ENCODE data around the gene PCMT1.
"Not testable (repeated sequence)": the region's sequence is repeated elsewhere in the genome, so short reads cannot be mapped to it uniquely, and the experiment has no call there.

Gene PCMT1

DNA sequence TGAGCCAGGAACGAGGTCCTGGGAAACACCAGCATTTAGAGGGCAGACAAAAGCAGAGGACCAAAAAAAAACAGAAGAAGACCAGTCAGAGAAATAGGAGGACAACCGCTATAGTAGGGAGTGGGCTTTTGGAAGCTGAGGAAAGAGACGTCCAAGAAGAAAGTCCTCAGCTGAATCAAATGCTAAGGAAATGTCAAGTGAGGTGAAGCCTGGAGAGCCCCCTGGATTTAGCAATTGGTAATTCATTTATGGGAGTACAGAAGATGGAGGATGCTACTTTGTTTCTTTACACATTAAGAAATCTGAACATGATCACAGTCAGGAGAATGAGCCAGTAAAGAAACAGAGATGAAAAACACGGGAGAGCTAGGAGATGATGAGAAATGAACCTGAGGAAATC lies 73.5 kb downstream of the PCMT1 start:
- no peak for DNase-seq

DNA sequence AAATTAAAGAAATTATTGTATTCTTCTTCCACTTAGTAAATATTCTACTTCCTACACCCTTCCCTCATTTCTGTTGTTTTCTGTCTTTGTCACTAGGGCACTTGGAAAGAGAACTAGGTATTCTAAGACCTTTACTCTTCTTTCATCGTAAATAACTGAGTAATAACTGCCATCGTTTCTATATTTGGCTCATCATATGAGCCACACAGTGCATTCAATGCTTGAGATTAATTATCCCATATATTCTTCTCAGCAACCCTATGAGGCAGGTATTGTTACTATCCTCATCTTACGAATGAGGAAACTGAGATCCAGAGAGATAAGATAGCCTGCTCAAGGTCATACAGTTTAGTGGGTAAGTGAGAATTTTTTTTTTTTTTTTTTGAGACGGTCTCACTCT lies 75.8 kb downstream of the PCMT1 start:
- DNase-seq: no peak

DNA sequence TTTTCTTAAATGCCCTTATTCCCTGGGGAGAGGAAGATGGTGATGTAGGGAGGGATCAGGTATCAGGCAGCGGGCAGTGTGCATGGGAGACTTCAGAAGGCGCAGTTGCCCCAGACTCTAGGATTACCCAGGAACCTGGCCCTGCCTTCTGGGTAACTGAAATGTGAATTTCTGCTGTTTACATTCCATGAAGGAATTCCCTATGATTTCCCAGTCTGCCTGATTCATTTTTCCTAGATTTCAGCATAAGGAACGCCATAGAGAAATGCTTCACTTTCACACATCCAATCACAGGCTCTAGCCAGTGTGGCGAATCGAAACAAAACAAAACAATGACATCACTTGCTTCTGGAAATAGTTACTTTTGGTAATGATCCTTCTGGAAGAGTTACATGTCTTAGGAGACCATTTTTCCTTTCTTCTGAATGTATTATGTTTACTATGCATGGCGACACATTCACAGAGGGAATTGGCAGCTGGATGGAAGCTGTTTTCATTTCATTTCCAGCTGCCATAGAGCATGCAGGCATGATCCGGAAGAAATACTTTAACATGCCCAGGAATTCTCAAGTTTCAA lies 81.3 kb downstream of the PCMT1 start:
- DNase-seq: peak; percentile 64

DNA sequence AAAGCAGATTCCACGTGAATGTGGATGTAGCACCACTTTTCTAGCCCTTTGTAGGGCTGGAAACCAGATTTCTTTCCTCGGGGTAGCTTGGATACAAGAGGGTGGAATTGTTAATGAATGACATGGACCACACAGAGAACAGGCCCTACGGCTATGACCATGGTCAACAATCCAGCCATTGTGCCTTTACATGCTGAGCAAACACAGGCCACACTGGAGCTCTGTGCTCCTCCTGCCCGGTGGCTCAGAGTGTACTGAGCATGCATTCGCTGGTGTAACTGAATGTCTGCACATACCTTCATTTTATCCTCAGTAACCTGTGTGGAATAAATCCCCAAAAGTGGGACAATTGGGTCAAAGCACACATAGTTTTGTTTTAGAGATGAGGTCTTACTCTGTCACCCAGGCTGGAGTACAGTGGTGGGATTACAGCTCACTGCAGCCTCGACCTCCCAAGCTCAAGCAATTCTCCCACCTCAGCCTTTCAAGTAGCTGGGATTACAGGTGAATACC lies 81.8 kb downstream of the PCMT1 start:
- no peak for DNase-seq

DNA sequence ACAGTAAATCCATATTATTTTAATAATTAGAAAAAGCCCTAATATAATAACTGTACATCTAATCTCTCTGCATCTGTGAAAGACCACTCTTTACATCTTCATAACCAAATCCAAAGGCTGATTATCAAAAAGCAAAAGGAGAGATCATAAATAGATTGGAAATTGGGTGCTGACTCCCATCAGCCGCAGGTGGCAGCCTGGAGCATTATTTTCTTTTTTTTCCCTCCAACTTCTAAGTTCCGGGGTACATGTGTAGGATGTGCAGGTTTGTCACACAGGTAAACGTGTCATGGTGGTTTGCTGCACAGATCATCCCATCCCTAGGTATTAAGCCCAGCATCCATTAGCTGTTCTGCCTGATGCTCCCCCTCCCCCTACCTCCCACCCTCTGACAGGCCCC lies 84.1 kb downstream of the PCMT1 start:
- no peak for DNase-seq

DNA sequence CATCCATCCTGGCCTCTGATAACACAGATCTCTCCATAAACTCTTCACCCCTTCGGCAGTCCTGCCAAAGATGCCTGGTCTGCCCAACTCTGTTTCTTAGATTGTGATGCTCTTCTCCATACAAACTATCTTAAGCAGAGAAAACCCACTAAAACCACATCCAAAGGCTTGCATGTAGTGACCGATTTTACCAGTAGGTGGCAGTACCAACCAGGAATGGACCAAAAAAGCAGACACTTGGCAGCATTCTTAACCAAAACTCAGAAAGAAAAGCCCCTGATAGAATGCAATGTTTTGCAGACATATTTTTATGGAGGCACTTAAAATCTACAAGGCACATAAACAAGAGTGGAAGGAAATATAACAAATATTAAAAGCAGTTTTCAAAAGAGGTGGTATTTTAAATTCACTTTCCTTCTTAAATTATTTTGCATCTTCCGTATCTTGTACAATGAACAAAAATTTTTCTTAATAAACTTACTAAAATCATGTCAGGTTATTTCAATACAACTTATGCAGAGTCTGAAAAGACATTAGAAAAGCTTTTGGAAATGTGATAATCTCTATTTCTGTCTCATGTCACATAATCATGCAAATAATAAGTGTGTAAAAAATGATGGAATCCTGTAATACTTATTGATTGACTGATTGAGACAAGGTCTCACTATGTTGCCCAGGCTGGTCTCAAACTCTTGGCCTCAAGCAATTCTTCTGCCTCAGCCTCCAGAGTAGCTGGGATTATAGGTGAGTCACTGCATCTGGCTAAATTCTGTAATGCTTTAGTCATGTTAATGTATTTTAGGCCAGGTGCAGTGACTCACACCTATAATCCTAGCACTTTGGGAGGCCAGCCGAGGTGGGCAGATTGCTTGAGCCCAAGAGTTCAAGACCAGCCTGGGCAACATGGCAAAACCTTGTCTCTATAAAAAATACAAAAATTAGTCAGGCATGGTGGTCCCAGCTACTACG lies 85.3 kb downstream of the PCMT1 start:
- peak; percentile 71 for DNase-seq

DNA sequence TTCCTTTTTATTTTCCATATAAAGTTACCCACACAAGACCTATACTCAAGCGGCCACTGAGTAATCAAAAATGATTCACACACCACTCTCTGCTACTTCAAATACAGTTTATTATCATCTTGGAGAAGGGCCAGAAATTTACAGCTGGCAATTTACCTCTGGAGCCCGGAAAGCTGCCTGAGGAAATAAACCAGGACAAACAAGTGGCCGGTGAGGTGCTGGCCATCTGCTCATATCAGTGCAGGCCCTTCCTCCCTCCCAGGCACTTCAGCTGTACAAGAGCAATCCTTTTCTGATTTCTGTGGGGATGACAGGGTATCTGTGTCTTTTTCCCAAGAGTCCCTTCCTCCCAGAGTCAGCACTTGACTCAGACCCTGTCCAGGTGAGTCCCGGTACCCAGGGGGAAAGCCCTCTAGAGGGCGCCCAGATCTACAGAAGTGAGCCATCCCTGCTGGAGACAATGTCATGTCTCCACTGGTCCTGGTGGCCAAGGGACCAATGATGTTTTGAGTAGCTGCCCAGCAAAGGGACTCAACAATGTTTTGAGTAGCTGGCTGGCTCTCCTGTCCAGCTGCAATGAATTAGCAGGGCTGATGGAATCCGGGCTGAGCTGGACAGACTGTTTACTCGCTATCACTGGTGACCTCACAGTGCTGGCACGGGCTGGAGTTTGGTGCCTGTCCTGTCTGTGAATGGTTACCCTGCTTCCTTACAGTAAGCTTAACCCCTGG lies 91.0 kb downstream of the PCMT1 start:
- DNase-seq: peak; percentile 85

DNA sequence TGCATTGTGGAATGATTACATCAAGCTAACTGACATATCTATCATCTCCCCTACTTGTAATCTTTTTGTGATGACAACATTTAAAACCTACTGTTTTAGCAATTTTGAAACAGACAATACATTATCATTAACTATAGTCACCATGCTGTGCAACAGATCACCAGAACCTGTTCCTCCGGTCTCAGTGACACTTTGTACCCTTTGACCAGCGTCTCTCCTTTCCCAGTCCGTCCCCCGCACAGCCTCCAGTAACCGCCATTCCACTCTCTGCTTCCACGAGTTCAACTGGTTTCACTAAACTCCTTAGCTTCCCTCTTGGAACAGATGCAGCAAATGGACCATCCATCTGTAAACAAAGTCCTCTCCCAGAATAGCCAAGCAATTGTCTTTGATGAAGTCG lies 92.8 kb downstream of the PCMT1 start:
- DNase-seq: no peak

DNA sequence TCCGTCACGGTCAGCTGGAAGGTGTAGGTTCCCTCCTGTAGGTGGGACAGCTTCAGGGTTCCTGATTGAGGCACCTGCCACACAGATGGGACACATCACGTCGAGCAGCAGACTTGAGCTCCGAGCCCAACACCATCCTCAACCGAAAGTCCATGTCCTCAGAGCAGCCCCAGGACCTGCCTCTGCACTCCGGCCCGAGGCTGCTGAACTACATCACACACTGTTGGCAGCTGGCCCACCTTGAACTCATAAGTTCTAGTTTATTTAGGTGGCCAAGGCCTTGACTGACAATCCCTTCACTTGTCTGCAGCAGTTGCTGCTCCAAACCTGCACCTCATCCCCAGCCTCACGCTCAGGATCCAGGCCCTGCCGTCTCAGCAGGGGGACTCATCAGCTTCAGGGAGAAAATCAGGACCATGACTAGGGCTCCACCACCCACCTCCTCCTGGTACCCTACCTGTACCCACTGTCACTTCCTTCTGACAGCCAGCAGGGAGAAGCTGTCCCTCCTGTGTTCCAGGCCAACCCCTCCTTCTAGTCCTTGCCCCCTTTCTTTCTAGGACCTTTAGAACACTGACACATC lies 93.6 kb downstream of the PCMT1 start:
- DNase-seq: no peak

DNA sequence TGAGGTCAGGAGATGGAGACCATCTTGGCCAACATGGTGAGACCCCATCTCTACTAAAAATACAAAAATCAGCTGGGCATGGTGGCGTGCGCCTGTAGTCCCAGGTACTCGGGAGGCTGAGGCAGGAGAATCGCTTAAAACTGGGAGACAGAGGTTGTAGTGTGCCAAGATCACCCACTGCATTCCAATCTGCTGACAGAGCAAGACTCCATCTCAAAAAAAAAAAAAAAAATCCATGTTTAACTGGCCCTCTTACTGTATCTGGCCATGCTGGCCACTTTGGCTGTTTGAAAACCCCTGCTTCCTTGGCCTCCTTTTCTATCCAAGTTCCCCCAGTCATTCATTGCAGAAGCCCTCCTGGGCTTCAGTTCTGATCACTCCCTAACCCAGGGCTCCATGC lies 94.5 kb downstream of the PCMT1 start:
- peak; percentile 70 for DNase-seq

DNA sequence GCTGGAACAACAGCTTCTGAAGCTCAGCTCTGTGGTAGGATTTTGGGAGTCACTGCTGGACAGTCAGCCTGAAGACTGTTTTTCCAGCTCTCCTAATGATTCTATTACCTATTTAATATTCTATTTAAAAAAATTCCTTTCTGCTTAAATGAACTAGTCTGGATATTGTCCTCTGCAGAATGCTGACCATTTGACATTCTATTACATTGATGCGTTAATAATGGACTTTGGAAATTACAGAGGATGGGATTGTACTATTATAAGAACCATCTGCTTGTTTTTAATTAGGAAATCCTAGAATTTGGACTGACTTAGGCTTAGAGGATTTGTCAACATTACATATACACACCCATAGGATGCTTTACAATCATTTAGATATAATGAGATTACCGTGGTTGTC lies 94.9 kb downstream of the PCMT1 start:
- no peak for DNase-seq

DNA sequence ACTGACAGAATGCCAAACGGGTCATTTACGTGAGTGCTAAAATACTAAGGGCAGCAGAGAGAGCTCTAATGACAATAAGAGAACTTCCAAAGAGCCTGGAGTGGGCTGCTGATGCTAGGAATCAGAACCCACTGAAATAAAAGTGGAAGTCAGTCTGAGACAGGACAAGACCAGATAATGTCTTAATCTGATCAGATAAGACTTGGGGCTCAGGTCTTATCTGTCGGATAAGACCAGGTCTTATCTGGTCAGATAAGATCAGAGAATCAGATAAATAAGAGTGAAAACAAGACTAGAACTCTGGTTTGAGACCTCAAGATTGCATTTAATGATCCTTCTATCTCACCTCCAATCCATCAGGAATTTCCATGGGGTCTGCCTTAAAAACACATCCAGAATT lies 96.0 kb downstream of the PCMT1 start:
- no peak for DNase-seq

DNA sequence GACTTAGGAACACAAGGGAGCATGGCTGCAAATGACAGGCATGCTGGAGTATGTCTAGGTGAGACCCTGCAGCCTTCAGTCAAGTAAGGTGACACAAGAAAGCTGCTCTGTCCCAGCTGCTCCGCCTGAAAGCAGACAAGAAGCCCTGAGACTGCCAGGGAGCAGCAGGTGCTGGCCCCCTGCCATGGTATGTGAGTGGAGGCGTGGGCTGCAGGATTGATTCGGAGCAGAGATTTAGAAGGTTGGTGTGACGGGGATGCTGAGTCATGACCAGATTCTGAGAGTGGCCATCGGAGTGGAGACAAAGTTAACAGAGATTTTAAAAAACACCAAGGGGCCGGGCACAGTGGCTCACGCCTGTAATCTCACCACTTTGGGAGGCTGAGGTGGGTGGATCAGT lies 96.8 kb downstream of the PCMT1 start:
- DNase-seq: peak; percentile 95

DNA sequence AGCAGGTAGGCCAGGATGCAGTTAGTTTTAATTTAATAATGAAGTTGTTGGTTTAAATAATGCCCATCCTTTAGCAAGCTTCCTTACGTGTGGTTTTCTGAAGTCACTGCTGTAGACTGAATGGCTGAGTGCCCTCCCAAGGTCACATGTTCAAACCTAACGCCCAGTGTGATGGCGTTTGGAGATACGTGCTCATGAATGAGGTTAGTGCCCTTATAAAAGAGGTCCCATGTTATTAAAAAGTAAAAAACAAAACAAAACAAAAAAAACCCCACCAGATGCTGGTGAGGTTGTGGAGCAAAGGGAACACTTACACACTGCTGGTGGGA lies 98.4 kb downstream of the PCMT1 start:
- peak; percentile 55 for DNase-seq

DNA sequence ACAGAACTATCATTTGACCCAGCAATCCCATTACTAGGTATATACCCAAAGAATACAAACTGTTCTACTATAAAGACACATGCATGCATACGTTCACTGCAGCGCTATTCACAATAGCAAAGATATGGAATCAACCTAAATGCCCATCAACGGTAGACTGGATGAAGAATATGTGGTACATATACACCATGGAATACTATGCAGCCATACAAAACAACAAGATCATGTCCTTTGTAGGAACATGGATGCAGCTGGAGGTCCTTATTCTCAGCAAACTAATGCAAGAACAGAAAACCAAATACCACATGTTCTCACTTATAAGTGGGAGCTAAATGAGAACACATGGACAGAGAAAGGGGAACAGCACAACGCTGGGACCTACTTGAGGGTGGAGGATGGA lies 98.8 kb downstream of the PCMT1 start:
- DNase-seq: not testable (repeated sequence)

DNA sequence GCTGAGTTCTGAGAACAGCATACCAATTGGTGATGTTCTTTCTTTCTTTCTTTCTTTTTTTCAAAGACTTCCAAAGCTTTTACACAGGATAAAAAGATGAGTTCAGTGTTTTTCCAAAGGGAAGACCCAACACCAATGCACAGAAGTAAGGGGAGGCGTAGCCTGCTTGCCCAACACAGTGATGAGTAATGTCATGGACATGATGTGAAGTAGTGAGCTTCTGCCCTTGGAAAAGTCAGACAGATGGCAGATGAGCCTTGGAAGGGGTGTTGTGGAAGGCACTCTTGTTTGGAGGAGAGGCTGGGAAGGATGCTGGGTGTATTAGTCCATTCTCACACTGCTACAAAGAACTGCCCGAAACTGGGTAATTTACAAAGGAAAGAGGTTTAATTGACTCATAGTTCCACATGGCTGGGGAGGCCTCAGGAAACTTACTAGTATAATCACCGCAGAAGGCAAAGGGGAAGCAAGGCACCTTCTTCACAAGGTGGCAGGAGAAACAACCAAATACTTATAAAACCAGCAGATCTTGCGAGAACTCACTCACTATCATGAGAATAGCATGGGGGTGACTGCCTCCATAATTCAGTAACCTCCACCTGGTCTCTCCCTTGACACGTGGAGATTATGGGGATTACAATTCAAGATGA lies 102.0 kb downstream of the PCMT1 start:
- peak; percentile 78 for DNase-seq

DNA sequence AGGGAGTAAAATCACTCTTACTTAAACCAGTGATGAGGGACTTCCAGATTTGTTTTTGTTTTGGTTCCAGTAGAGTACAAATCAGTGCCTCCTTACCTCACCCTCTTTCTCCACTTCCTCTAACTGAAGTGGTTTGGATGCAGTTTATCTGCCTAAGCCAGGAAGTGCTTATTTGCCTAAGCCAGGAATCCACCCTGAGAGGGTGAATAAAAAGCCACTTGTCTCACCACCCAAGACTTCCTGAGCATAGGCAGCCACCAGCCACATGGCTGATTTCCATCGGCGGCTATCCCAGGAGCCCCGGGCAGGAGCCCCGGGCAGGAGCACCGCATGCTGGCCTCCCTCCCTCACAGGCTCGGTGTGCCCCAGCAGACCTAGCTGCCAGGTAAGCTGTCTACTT lies 102.6 kb downstream of the PCMT1 start:
- DNase-seq: peak; percentile 63

DNA sequence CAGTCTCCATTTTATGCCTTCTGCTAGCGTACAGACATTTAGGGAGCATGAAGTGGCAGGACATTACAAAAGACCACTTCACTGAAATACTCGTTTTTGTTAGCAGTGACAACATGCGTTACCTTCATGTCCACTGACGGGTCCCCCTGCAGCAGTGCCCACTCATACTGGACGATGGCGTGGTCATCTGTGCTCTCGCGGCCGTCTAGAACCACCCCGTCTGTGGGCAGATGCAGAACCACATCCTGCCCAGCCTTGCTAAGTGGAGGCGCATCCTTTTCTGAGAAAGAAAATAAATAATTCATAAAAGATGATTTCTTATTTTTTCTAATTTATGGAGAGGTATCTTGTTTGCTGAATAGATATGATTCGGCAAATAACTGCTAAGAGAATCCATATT lies 103.3 kb downstream of the PCMT1 start:
- no peak for DNase-seq

DNA sequence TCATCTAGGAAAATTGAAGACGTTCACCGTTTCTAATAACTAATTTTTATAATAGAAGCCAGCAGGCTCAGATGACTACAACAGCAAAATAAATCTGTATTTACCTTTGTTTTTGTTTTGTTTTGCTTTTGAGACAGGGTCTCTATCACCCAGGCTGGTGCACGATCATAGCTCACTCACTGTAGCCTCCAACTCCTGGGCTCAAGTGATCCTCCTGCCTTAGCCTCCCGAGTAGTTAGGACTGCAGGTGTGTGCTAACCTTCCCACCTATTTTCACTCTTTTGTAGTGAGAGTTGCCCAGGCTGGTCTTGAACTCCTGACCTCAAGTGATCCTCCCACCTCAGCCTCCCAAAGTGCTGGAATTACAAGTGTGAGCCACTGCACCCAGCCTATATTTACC lies 104.5 kb downstream of the PCMT1 start:
- not testable (repeated sequence) for DNase-seq

DNA sequence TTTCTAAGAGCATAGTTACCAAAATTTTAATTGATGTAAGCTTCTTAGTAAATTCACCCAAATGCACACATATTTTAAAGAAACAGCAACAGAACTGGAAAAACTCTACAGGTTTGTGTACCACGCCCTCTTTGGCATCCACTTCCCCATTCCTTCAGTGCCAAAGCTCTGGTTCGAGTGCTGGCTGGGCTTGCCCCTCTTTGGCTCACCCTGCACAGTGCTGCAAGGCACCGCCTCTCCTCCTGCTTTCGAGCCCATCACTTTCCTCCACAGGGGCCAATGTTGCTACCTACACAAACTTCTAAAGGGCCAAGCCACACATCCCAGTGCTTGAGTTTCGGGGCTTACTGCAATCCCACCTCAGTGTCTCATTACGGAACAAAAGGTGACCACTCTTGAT lies 105.0 kb downstream of the PCMT1 start:
- DNase-seq: peak; percentile 48

DNA sequence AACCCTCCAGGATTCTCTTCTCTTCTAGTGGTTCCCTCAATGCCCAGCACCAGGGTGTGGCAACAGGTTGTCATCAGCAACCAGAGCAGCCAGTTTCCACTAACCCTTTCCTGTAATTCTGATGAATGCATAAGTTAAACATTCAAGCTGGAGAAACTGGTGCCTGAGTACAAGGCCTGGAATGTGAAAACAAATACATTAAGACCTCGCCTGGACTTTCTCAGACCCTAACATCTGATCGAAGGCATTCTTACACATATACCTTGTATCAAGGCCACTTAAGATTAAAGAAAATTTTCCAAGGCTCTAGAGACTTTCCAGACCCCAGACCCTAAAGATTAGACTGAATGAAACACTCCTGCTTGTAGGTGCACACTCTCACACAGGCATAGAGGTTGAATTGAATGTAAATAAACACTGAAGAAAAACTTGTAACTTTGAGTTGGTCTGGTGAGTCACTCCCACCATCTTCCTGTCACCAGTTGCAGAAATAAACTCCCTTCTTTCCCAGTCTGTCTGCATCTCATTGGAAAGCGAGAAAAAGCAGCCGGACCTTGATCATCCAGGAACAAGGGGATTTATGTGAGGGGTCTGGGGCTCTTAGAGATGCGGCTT lies 105.6 kb downstream of the PCMT1 start:
- peak; percentile 93 for DNase-seq

DNA sequence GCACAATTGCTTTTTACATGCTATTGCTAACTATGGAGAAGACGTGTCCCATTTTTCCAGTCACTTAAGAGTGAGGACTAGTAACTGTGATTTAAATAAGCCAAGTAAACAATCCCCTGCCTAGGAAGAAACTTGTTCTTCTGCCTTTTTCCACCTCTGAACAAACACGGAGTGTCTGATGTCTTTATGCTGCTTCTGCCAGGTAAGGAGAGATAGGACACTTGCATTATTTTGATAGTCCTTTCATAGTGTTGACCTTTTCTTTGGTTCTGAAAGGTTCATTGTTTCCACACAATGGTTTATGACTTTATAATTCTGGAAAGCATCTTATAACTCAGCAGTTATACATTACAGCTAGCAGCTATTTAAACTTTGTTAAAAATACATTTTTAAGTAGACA lies 106.2 kb downstream of the PCMT1 start:
- DNase-seq: no peak
